HUES6 (cell line): Measurements from ENCODE around the gene CARTPT.

Source experiments
- H3K27ac ChIP-seq: 2 replicates; pipeline ENCODE4 v1.7.0; 2013; ENCODE audit warnings: low read depth, mild to moderate bottlenecking, low read length, inconsistent platforms
- H3K27me3 ChIP-seq: 2 replicates; pipeline ENCODE4 v1.6.1; 2013; ENCODE audit warnings: low read length; ENCODE audit not compliant: control insufficient read depth, insufficient read depth
- H3K36me3 ChIP-seq: 2 replicates; pipeline ENCODE4 v1.6.1; 2013; ENCODE audit warnings: low read length; ENCODE audit not compliant: control insufficient read depth, insufficient read depth
- H3K4me1 ChIP-seq: 2 replicates; pipeline ENCODE4 v1.6.1; 2013; ENCODE audit warnings: low read length; ENCODE audit not compliant: control insufficient read depth, insufficient read depth
- H3K4me3 ChIP-seq: 2 replicates; pipeline ENCODE4 v1.5.1; 2013; ENCODE audit warnings: low read depth, low read length
- H3K9ac ChIP-seq: one replicate; pipeline ENCODE4 v1.6.1; 2013; ENCODE audit warnings: mild to moderate bottlenecking, low read length
- H3K9me3 ChIP-seq: 2 replicates; pipeline ENCODE4 v1.6.1; 2013; ENCODE audit warnings: low read depth, low read length; ENCODE audit not compliant: control insufficient read depth, insufficient read depth

CARTPT gene

DNA sequence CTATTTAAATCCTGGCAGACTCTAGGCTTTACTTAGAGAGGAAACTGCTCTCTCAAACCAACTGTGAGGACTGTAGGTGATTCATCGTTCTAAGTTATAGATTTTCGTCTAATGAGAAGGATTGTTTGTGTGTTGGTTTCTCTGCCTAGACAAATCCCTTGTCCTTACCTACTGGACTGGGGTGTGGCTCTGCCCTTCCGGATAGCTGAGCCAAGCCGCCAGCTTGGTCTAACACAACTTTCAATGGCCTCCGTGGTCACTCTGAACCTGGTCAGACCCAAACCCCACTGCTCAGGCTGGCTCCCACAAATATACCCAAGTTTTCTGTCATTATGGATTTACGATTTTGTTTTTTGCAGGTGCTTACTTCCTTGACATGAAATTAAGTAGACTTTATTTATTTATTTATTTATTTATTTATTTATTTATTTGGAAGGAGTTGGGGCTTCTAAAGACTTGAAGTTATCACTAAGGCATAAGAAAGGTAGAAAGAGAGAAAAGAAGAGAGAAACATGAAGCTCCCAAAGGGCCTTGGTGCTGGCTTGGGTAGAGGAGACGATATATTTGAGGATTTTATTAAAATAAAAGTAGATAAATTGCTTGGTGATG, 19.0 kb downstream of the CARTPT start:
- Histone ChIP-seq H3K27ac (no peak overlapping the region), H3K4me3 (no peak overlapping the region), H3K4me1 (no peaks in the 10 kb centered on the region), H3K27me3 (no peaks in the 10 kb centered on the region), H3K36me3 (no peaks in the 10 kb centered on the region), H3K9ac (no peak overlapping the region), H3K9me3 (0 out of 2 replicates have a peak, but pooled peaks cover 3% of the 10 kb centered on the region)

- Histone ChIP-seq H3K36me3 (no peaks in the 10 kb centered on the region), H3K9ac (no peak overlapping the region), H3K9me3 (0 out of 2 replicates have a peak, but pooled peaks cover 3% of the 10 kb centered on the region), H3K27ac (no peak overlapping the region), H3K4me1 (no peaks in the 10 kb centered on the region), H3K4me3 (no peak overlapping the region), H3K27me3 (no peaks in the 10 kb centered on the region)
These were observed 19.7 kb downstream of the CARTPT start for GRCh38 chr5:71738662-71739361.

- Histone ChIP-seq H3K9me3 (0 out of 2 replicates have a peak, but pooled peaks cover 3% of the 10 kb centered on the region), H3K36me3 (no peaks in the 10 kb centered on the region), H3K4me1 (no peaks in the 10 kb centered on the region), H3K27me3 (no peaks in the 10 kb centered on the region), H3K4me3 (no peak overlapping the region), H3K27ac (no peak overlapping the region), H3K9ac (no peak overlapping the region)
These were observed 21.1 kb downstream of the CARTPT start for GRCh38 chr5:71740015-71740753.

- H3K4me3 ChIP-seq, result no peak overlapping the region
- no peaks in the 10 kb centered on the region for H3K36me3 ChIP-seq
- no peaks in the 10 kb centered on the region for H3K4me1 ChIP-seq
- no peak overlapping the region for H3K9ac ChIP-seq
- no peaks in the 10 kb centered on the region for H3K27me3 ChIP-seq
- 0 out of 2 replicates have a peak, but pooled peaks cover 3% of the 10 kb centered on the region for H3K9me3 ChIP-seq
- no peak overlapping the region for H3K27ac ChIP-seq
These were observed 24.1 kb downstream of the CARTPT start for GRCh38 chr5:71743155-71743554.

GRCh38 chr5:71744009-71744790, 25.1 kb downstream of the CARTPT start:
- Histone ChIP-seq H3K36me3 (no peaks in the 10 kb centered on the region), H3K27ac (no peak overlapping the region), H3K9me3 (0 out of 2 replicates have a peak, but pooled peaks cover 3% of the 10 kb centered on the region), H3K4me1 (no peaks in the 10 kb centered on the region), H3K9ac (no peak overlapping the region), H3K27me3 (no peaks in the 10 kb centered on the region), H3K4me3 (no peak overlapping the region)

DNA sequence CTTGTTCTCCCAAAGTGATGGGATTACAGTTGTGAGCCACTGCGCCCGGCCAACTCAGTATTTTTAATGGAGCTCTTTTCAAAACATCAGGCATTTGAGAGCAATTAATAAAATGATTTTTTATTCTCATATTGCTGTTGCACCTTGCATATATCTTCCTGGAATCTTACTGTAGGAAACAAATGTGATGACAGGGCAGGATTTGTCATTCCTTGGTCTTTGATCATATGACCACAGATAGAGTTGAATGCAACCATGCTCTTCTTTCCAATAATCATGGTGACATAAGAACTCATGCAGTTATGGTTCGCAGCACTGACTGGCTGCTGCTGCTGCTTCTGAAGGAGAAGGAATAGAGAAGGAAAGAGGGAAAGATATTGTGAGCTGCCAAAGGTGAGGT, 28.1 kb downstream of the CARTPT start:
- Histone ChIP-seq H3K9ac (no peak overlapping the region), H3K36me3 (no peaks in the 10 kb centered on the region), H3K27me3 (no peaks in the 10 kb centered on the region), H3K4me1 (no peaks in the 10 kb centered on the region), H3K27ac (no peak overlapping the region), H3K9me3 (no peaks in the 10 kb centered on the region), H3K4me3 (no peak overlapping the region)

- Histone ChIP-seq H3K9ac (no peak overlapping the region), H3K4me1 (no peaks in the 10 kb centered on the region)
These were observed 29.3 kb downstream of the CARTPT start for GRCh38 chr5:71748360-71748759.

GRCh38 chr5:71751422-71751821, 32.3 kb downstream of the CARTPT start:
- H3K9ac ChIP-seq, result no peak overlapping the region
- no peaks in the 10 kb centered on the region for H3K27me3 ChIP-seq
- no peaks in the 10 kb centered on the region for H3K4me1 ChIP-seq
- no peaks in the 10 kb centered on the region for H3K9me3 ChIP-seq
- H3K27ac ChIP-seq, result no peak overlapping the region
- no peak overlapping the region for H3K4me3 ChIP-seq
- no peaks in the 10 kb centered on the region for H3K36me3 ChIP-seq

More at GRCh38 chr5:71748360-71748759, 29.3 kb downstream of the CARTPT start:
- no peaks in the 10 kb centered on the region for H3K27me3 ChIP-seq
- no peaks in the 10 kb centered on the region for H3K9me3 ChIP-seq
- H3K27ac ChIP-seq, result no peak overlapping the region
- H3K4me3 ChIP-seq, result no peak overlapping the region
- H3K36me3 ChIP-seq, result no peaks in the 10 kb centered on the region

DNA sequence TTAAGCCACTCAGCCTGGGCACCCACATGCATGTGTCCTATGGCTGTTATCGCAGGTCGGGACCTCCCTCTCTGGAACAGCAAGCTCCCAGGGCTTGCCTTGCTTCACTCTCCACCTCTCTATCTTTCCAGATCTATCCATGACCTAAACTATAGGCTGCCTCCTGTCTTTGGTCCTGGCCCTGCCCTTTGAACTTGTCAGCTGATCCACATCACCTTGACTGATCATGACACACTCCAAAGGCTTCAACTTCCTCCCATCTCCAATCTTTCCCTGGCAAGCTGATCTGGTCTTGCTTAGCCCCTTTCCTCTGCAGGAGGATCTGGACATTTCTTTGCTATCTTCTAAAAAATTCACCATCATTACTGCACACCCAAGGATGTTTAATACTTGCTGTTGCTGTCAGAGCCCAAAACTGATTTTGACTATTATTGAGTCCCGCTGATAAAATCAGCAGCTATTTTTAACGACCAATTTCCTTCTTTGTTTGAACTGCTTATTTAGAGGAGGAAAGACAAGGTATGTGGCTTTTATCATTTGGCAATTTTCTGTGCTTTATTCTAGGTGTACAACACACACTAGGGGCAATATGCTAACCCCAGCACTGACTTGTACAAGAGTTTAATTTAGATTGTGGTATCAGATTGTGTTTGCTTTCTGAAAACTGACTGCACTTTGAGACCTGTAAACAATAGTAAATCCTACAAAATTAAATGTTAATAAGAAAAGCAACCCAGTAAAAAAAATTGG, 33.5 kb downstream of the CARTPT start:
- H3K4me1 ChIP-seq, result no peaks in the 10 kb centered on the region
- no peak overlapping the region for H3K27ac ChIP-seq
- no peak overlapping the region for H3K9ac ChIP-seq
- no peaks in the 10 kb centered on the region for H3K36me3 ChIP-seq
- no peaks in the 10 kb centered on the region for H3K27me3 ChIP-seq
- no peaks in the 10 kb centered on the region for H3K9me3 ChIP-seq
- no peak overlapping the region for H3K4me3 ChIP-seq
